ENCODE results near the gene DCTN2.
"Not testable (repeated sequence)": the region's sequence is repeated elsewhere in the genome, so short reads cannot be mapped to it uniquely, and the experiment has no call there.

GRCh38 chr12:57517718-57518117 lies 29.3 kb downstream of the DCTN2 start:
- TF ChIP-seq CTCF (IDR thresholded peaks at IDR 0.05; ENCODE audit: extremely low read depth in 1 of 2, insufficient read depth in 1 of 2, low read depth in 1 of 2, low read length in 2 of 2); EZH2 (IDR thresholded peaks at IDR 0.05; ENCODE audit: borderline replicate concordance, low read depth, low read length, severe bottlenecking): not testable (repeated sequence)

Measured in endothelial cell of umbilical vein (primary cell).